ENCODE results near the gene LRRC4B.

Gene LRRC4B

DNA sequence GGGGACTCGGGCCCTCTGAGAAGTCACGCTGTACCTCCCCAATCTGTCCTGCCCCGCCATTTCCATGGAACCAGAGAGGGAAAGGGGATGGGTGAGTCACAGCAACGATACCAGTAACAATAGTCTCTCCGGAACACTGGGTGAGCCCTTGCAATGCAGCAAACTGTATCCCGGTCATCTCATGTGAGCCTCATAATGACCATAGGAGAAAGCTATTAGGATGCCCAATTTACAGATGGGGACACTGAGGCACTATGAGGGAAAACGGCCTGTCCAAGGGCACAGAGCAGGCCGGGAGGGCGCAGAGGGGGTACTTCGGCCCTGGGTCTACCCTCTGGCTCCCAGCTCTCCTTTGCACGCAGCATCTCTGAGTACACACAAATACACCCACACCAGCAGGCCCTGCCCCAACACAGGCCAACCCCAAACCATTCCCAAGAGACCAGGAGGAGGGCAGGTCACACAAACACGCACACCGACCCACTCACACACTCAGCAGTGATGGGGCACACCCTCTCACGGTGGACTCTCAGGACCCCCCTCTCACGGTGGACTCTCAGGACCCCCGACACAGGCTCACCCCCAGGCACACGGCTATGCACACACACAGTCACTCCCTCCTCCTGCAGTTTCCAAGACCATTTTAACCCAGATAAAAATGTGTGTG is 18.2 kb downstream of the LRRC4B start:
- Histone ChIP-seq H3K4me1 (ENCODE audit: control insufficient read depth in 1 of 2, insufficient read depth in 1 of 2, low read depth in 1 of 2, low read length in 1 of 2) (no peaks in the 10 kb centered on the region), H3K27ac (no peak overlapping the region), H3K9me3 (no peaks in the 10 kb centered on the region), H3K4me3 (ENCODE audit: low read depth in 1 of 2, low read length in 1 of 2) (no peak overlapping the region), H3K36me3 (no peaks in the 10 kb centered on the region), H3K27me3 (peaks cover 61% of the 10 kb centered on the region)
- TF ChIP-seq, protein P1, sequence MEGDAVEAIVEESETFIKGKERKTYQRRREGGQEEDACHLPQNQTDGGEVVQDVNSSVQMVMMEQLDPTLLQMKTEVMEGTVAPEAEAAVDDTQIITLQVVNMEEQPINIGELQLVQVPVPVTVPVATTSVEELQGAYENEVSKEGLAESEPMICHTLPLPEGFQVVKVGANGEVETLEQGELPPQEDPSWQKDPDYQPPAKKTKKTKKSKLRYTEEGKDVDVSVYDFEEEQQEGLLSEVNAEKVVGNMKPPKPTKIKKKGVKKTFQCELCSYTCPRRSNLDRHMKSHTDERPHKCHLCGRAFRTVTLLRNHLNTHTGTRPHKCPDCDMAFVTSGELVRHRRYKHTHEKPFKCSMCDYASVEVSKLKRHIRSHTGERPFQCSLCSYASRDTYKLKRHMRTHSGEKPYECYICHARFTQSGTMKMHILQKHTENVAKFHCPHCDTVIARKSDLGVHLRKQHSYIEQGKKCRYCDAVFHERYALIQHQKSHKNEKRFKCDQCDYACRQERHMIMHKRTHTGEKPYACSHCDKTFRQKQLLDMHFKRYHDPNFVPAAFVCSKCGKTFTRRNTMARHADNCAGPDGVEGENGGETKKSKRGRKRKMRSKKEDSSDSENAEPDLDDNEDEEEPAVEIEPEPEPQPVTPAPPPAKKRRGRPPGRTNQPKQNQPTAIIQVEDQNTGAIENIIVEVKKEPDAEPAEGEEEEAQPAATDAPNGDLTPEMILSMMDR (IDR thresholded peaks at IDR 0.05) = no peak

DNA sequence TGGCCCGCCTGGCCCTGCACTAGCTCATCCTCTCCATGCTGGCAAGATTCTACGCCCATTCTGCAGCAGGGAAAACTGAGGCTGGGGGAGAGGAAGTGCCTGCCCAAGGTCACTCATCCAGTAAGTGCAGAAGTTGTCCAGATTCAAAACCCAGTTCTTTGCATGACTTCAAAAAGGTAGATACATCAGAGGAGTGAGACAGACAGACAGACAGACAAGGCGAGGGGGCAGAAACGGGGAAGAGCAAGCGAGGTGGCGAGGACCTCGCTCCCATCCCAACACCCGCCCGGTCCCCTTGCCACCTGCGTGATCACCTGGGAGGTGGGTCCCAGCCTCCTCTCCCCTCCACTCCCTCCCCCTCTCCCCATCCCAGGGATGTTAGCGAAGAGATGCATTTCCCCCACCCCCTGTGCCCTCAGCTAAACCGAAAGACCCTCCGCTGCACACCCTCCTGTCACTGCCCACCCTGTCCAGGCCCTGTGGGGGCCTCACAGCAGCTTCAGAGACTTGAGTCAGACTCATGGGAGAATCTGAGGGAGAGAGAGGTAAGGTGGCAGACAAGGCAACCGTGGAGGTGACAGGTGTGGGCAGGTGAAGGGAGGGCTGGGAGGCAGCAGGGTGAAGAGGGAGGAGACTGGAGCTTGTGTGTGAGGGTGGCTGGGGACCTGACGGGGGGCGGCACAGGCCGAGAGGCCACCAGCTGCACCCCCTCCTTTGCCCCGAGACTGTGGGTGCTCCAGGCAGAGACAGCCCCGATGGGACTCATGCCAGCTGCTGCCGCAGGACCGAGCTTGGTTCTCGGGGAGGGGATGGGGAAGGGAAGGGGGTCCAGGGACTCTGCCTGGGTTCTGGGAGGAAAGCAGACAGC is 18.9 kb downstream of the LRRC4B start:
- no peak overlapping the region for H3K4me3 ChIP-seq (ENCODE audit: low read depth in 1 of 2, low read length in 1 of 2)
- H3K9me3 ChIP-seq = no peaks in the 10 kb centered on the region
- H3K4me1 ChIP-seq (ENCODE audit: control insufficient read depth in 1 of 2, insufficient read depth in 1 of 2, low read depth in 1 of 2, low read length in 1 of 2) = no peaks in the 10 kb centered on the region
- H3K27ac ChIP-seq = no peak overlapping the region
- peaks cover 53% of the 10 kb centered on the region for H3K27me3 ChIP-seq
- no peaks in the 10 kb centered on the region for H3K36me3 ChIP-seq
- TF ChIP-seq, protein P1 (IDR thresholded peaks at IDR 0.05) = no peak

DNA sequence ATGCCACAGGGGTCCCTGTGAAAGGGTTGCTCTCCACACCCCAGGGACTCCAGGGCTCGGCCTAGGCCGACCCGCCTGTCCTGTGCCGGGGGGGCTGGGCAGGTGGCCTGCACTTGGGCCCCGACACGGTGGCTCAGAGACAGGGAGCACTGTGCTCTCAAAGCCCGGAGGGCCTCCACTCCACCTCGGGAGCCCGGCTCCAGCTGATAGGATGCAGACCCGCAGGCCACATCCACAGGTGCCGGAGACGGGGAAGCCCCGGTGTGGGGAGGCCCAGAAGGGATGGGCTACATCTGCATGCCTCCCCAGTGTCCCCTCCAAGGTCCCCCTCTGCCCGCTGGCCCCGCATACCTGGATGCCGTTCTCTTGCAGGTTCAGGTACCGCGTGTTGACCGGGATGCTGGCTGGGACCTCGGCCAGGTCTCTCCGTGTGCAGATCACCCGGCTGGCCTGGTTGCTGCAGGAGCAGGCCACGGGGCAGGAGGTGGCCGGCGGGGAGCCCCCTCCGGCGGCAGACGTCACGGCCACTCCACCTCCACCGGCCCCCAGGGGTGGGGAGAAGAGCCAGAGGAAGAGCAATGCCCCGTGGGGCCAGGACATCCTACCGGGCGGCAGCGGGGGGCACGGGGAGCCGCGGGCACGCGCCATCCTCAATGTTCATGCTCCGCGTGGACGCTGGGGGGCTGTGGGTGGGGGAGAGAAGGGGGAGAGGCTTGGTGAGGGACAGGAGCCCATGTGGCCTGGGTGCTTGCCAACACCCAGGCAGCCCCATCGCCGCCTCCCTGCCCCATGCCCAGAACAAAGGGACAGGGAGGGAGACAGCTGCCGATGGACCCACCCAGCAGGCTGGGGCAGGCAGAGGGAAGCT is 19.8 kb downstream of the LRRC4B start:
- Histone ChIP-seq H3K9me3 (no peaks in the 10 kb centered on the region), H3K27me3 (peaks cover 46% of the 10 kb centered on the region), H3K4me1 (ENCODE audit: control insufficient read depth in 1 of 2, insufficient read depth in 1 of 2, low read depth in 1 of 2, low read length in 1 of 2) (no peaks in the 10 kb centered on the region), H3K4me3 (ENCODE audit: low read depth in 1 of 2, low read length in 1 of 2) (no peak overlapping the region), H3K27ac (no peak overlapping the region), H3K36me3 (no peaks in the 10 kb centered on the region)
- TF ChIP-seq, protein P1 (IDR thresholded peaks at IDR 0.05) = no peak

DNA sequence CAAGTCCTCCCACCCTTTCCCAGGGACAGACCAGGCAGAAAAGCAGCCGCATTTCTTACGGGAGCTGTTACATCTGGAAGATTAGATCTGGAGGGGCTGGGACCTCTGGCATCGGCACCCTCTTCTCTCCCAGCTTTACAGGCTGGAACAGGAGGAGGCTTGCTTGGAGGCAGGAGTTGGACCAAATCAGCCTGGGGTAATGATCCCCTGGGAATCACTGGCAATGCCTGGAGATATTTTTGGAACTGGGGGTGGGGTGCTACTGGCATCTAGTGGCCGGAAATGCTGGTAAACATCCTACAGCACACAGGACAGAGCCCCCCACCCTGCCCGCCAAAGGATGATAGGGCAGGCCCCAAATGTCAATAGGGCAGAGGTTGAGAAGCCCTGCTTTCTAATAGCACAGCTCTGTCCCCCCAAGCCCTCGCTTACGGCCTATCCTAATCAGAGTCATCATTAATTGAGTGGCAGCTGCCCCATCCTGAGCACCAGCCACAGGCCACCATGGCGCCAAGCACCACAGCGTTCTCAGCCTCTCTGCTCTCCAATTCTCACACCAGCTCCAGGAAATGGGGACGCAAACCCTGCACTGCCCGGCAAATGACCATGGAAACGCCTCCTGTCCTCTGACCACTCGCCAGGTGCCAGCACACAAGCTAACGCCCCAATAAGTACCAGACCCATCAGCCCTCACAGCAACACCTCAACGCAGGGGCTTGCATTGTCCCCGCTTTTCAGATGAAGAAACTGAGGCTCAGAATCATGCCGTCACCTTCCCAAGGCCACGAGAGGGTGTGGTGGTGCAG is 20.6 kb downstream of the LRRC4B start:
- no peaks in the 10 kb centered on the region for H3K9me3 ChIP-seq
- H3K27me3 ChIP-seq = peaks cover 38% of the 10 kb centered on the region
- H3K36me3 ChIP-seq = no peaks in the 10 kb centered on the region
- no peak overlapping the region for H3K4me3 ChIP-seq (ENCODE audit: low read depth in 1 of 2, low read length in 1 of 2)
- no peak overlapping the region for H3K27ac ChIP-seq
- TF ChIP-seq, protein P1 (IDR thresholded peaks at IDR 0.05) = no peak
- H3K4me1 ChIP-seq (ENCODE audit: control insufficient read depth in 1 of 2, insufficient read depth in 1 of 2, low read depth in 1 of 2, low read length in 1 of 2) = no peaks in the 10 kb centered on the region

Measured in neutrophil (primary cell).